ENCODE measurements around the gene CYYR1. TPM values are rescaled to one million over a fixed set of nuclear protein-coding genes. Genes with fewer than 3 reads are reported as not detected.

CYYR1 gene
- total RNA-seq, 1 donor from 2014 or later: 51.3 TPM

DNA sequence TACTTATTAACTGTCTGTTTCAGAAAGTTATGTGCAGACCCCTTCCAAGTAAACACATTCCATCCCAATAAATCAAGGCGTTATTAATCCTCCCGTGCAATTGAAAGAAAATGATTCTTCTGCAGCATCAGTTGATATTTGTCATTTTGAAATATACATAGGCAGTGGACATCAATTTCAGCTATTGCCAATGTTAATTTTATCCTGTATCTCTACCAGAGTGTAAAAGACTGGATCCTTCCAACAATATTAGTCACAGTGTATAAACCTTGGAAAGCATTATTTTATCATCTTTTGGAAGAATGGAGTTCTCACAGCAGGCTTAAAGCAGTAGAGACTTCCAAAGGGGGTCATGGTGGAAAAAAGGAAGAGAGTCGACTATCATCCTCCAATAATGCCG is 150.4 kb downstream of the CYYR1 start:
- H3K4me1 ChIP-seq: no peaks in the 10 kb centered on the region
- H3K36me3 ChIP-seq: no peaks in the 10 kb centered on the region
- intact Hi-C loops (cut with DNase I): no loop called here
- DNase-seq (no peak), ATAC-seq (no peak)
- no peaks in the 10 kb centered on the region for H3K27me3 ChIP-seq
- H3K4me3 ChIP-seq: no peak overlapping the region
- H3K27ac ChIP-seq: no peak overlapping the region
- TF ChIP-seq, protein P1, sequence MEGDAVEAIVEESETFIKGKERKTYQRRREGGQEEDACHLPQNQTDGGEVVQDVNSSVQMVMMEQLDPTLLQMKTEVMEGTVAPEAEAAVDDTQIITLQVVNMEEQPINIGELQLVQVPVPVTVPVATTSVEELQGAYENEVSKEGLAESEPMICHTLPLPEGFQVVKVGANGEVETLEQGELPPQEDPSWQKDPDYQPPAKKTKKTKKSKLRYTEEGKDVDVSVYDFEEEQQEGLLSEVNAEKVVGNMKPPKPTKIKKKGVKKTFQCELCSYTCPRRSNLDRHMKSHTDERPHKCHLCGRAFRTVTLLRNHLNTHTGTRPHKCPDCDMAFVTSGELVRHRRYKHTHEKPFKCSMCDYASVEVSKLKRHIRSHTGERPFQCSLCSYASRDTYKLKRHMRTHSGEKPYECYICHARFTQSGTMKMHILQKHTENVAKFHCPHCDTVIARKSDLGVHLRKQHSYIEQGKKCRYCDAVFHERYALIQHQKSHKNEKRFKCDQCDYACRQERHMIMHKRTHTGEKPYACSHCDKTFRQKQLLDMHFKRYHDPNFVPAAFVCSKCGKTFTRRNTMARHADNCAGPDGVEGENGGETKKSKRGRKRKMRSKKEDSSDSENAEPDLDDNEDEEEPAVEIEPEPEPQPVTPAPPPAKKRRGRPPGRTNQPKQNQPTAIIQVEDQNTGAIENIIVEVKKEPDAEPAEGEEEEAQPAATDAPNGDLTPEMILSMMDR (IDR thresholded peaks at IDR 0.05): no peak
- H3K9me3 ChIP-seq: no peaks in the 10 kb centered on the region

DNA sequence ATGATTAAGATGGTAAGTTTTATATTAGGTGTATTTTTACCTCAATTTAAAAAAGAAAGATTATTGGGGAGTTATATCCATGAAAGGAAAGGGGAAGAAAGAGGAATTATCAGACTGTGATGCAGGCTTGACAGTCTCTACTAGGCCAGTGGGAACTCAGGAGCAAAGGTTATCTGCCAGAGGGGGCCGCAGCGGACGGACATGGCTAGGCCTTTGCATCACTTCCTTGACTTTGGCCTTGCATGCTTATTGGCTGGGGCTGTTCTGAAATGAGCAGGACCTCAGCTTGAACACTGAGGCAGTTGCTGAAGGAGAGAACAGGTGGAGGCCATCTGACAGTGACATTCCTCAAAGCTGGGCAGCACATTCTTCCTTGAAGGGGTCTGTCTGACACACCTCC is 150.9 kb downstream of the CYYR1 start:
- Histone ChIP-seq H3K27ac (no peak overlapping the region), H3K4me1 (no peaks in the 10 kb centered on the region), H3K4me3 (no peak overlapping the region), H3K9me3 (no peaks in the 10 kb centered on the region), H3K36me3 (no peaks in the 10 kb centered on the region), H3K27me3 (no peaks in the 10 kb centered on the region)
- DNase-seq (no peak), ATAC-seq (no peak)
- intact Hi-C loops (cut with DNase I): no loop called here
- TF ChIP-seq, protein P1 (IDR thresholded peaks at IDR 0.05): no peak

DNA sequence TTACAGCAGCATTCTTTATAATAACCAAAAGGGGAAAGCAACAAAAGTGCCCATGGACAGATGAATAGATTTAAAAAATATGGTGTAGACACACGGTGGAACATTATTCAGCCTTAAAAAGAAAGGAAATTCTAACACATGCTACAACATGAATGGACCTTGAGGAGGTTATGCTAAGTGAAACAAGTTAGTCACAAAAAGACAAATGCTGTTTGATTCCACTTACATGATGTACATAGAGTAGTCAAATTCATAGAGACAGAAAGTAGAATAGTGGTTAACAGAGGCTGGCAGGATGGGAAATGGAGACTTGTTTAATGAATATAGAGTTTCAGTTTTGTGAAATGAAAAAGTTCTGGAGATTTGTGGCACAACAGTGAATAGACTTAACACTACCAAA is 151.4 kb downstream of the CYYR1 start:
- intact Hi-C loops (cut with DNase I): no loop called here
- Histone ChIP-seq H3K27ac (no peak overlapping the region), H3K9me3 (no peaks in the 10 kb centered on the region), H3K4me1 (no peaks in the 10 kb centered on the region), H3K4me3 (no peak overlapping the region), H3K36me3 (no peaks in the 10 kb centered on the region), H3K27me3 (no peaks in the 10 kb centered on the region)
- no peak for ATAC-seq
- DNase-seq: no peak
- TF ChIP-seq, protein P1 (IDR thresholded peaks at IDR 0.05): no peak

Measured in upper lobe of right lung (tissue), 1 donor.